ENCODE measurements around the gene DCLK2. TPM values are rescaled to one million over a fixed set of nuclear protein-coding genes. Genes with fewer than 3 reads are reported as not detected.

DCLK2 gene
- polyA plus RNA-seq, 1 donor from 2014 or later = 134 TPM

DNA sequence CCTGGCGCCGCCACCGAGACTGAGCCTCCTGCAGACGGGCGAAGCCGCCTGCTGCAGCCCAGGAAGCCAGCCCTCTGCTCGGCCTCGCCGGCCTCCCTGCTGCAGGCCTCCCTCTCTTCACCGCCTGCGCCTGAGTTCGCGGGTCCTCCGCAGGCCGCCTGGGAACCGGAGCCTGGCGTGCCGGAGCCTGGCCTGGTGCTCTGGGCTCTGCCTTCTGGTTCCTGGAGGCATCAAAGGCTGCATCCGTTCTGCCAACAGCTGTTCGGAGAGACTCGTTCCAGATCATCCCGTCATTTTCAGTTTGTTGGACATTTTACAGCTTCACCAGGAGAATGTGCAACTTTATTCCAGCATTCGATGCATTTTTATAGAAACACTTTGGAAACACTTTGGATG, 178.0 kb downstream of the DCLK2 start:
- Histone ChIP-seq H3F3A (ENCODE audit: insufficient read depth, low read length, poor library complexity, severe bottlenecking) (no peaks in the 10 kb centered on the region), H3K79me2 (replicated peaks; ENCODE audit: insufficient read depth, low read length) (no peaks in the 10 kb centered on the region), H4K20me1 (ENCODE audit: insufficient read depth) (no peaks in the 10 kb centered on the region), H3K27me3 (ENCODE audit: insufficient read depth, low read depth, low read length) (no peaks in the 10 kb centered on the region), H3K4me2 (ENCODE audit: low read length) (no peak overlapping the region), H3K36me3 (ENCODE audit: insufficient read depth, low read length) (peaks cover 50% of the 10 kb centered on the region), H2AFZ (ENCODE audit: low read depth, low read length) (no peak overlapping the region), H3K9ac (ENCODE audit: low read length) (no peak overlapping the region), H3K4me3 (ENCODE audit: low read length) (no peak overlapping the region), H3K9me2 (ENCODE audit: insufficient read depth, low read length) (no peaks in the 10 kb centered on the region), H3K27ac (ENCODE audit: low read length) (no peak overlapping the region), H3K9me3 (ENCODE audit: low read length) (no peaks in the 10 kb centered on the region)
- TF ChIP-seq EZH2 (IDR thresholded peaks at IDR 0.05; ENCODE audit: borderline replicate concordance, insufficient read depth, low read length, poor library complexity, severe bottlenecking) = no peak

GRCh38 chr4:150256841-150257730, 178.8 kb downstream of the DCLK2 start:
- H3K36me3 ChIP-seq (ENCODE audit: insufficient read depth, low read length) = peaks cover 49% of the 10 kb centered on the region
- H3K9me3 ChIP-seq (ENCODE audit: low read length) = no peaks in the 10 kb centered on the region
- H3K4me3 ChIP-seq (ENCODE audit: low read length) = no peak overlapping the region

DNA sequence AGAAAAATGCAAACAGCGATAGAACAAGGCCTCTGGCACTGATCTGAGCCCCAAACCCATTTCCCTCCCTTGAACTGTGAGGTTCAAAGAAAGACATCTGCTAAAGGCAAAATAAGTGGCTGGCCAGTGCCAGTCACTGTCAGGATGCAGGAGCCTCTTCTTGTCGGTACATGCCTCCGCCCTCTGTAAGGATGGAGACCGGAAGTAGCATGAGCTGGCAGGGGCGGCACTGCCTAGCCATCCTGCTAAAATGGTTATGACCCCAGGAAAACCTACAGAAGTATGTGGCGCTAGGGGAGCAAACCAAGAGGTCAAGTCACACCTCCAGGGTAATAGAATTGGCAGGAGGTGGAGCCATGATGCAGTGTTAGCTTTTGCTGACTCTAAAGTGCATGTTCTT, 180.3 kb downstream of the DCLK2 start:
- H3K27ac ChIP-seq (ENCODE audit: low read length) = no peak overlapping the region
- H4K20me1 ChIP-seq (ENCODE audit: insufficient read depth) = no peaks in the 10 kb centered on the region

More at GRCh38 chr4:150256841-150257730, 178.8 kb downstream of the DCLK2 start:
- no peak overlapping the region for H3K27ac ChIP-seq (ENCODE audit: low read length)
- no peaks in the 10 kb centered on the region for H3K27me3 ChIP-seq (ENCODE audit: insufficient read depth, low read depth, low read length)
- H4K20me1 ChIP-seq (ENCODE audit: insufficient read depth) = no peaks in the 10 kb centered on the region
- no peaks in the 10 kb centered on the region for H3K79me2 ChIP-seq (replicated peaks; ENCODE audit: insufficient read depth, low read length)
- TF ChIP-seq, protein P1, sequence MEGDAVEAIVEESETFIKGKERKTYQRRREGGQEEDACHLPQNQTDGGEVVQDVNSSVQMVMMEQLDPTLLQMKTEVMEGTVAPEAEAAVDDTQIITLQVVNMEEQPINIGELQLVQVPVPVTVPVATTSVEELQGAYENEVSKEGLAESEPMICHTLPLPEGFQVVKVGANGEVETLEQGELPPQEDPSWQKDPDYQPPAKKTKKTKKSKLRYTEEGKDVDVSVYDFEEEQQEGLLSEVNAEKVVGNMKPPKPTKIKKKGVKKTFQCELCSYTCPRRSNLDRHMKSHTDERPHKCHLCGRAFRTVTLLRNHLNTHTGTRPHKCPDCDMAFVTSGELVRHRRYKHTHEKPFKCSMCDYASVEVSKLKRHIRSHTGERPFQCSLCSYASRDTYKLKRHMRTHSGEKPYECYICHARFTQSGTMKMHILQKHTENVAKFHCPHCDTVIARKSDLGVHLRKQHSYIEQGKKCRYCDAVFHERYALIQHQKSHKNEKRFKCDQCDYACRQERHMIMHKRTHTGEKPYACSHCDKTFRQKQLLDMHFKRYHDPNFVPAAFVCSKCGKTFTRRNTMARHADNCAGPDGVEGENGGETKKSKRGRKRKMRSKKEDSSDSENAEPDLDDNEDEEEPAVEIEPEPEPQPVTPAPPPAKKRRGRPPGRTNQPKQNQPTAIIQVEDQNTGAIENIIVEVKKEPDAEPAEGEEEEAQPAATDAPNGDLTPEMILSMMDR (IDR thresholded peaks at IDR 0.05; ENCODE audit: poor library complexity, severe bottlenecking) = no peak
- TF ChIP-seq RAD21 (conservative IDR thresholded peaks at IDR 0.05) (no peak), MXI1 (conservative IDR thresholded peaks at IDR 0.05; ENCODE audit: poor library complexity, severe bottlenecking) (no peak)
- no peak overlapping the region for H3K4me2 ChIP-seq (ENCODE audit: low read length)
- H3K9ac ChIP-seq (ENCODE audit: low read length) = no peak overlapping the region
- no peaks in the 10 kb centered on the region for H3F3A ChIP-seq (ENCODE audit: insufficient read depth, low read length, poor library complexity, severe bottlenecking)
- no peak overlapping the region for H2AFZ ChIP-seq (ENCODE audit: low read depth, low read length)
- H3K9me2 ChIP-seq (ENCODE audit: insufficient read depth, low read length) = no peaks in the 10 kb centered on the region

DNA sequence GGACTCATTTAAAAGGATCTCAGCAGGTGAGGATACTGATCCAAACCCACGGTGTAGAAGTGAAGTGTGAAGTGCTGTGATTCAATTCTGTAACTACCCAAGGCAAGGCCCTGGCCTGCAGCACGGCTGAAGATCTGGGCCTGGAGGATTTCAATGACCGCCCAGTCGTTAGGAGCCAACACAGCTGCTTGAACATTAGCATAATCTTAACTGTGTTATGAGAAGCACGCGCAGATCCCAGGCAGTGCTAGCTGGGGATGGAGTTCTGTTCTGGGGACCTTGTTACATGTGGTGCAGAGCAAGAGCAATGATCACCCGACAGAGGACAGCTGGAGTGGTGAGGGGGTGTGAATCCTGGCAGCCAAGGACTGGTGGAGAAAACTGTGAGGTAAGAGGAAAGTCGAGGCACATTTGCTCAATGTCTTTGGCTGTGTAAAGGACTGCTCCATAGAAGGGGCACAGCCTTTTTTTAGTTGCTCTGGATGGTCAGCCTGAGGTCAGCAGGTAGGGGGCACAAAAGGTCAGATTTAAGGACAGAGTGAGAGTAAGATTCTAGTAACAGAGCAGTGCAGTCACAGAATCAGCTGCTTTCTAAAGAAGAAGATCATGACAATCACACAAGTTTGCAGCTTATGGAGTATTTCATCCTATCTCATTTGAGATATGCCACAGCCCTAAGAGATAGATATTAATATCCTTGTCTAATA, 181.8 kb downstream of the DCLK2 start:
- H4K20me1 ChIP-seq (ENCODE audit: insufficient read depth) = no peaks in the 10 kb centered on the region
- H2AFZ ChIP-seq (ENCODE audit: low read depth, low read length) = no peak overlapping the region
- no peaks in the 10 kb centered on the region for H3K79me2 ChIP-seq (replicated peaks; ENCODE audit: insufficient read depth, low read length)
- H3K27me3 ChIP-seq (ENCODE audit: insufficient read depth, low read depth, low read length) = no peaks in the 10 kb centered on the region
- H3K9ac ChIP-seq (ENCODE audit: low read length) = no peak overlapping the region
- no peaks in the 10 kb centered on the region for H3K9me3 ChIP-seq (ENCODE audit: low read length)
- H3K36me3 ChIP-seq (ENCODE audit: insufficient read depth, low read length) = peaks cover 24% of the 10 kb centered on the region
- no peak overlapping the region for H3K27ac ChIP-seq (ENCODE audit: low read length)
- no peak overlapping the region for H3K4me3 ChIP-seq (ENCODE audit: low read length)
- H3F3A ChIP-seq (ENCODE audit: insufficient read depth, low read length, poor library complexity, severe bottlenecking) = no peaks in the 10 kb centered on the region
- H3K4me2 ChIP-seq (ENCODE audit: low read length) = no peak overlapping the region
- H3K9me2 ChIP-seq (ENCODE audit: insufficient read depth, low read length) = no peaks in the 10 kb centered on the region
- TF ChIP-seq, protein P1 (IDR thresholded peaks at IDR 0.05; ENCODE audit: poor library complexity, severe bottlenecking) = no peak
- TF ChIP-seq EZH2 (IDR thresholded peaks at IDR 0.05; ENCODE audit: borderline replicate concordance, insufficient read depth, low read length, poor library complexity, severe bottlenecking) (no peak), REST (IDR thresholded peaks at IDR 0.05; ENCODE audit: borderline replicate concordance) (no peak), MXI1 (conservative IDR thresholded peaks at IDR 0.05; ENCODE audit: poor library complexity, severe bottlenecking) (no peak), RAD21 (conservative IDR thresholded peaks at IDR 0.05) (no peak), POLR2AphosphoS5 (IDR thresholded peaks at IDR 0.05) (no peak), EP300 (conservative IDR thresholded peaks at IDR 0.05; ENCODE audit: poor library complexity, severe bottlenecking) (no peak)

More for the DNA sequence above, 180.3 kb downstream of the DCLK2 start:
- Histone ChIP-seq H3K36me3 (ENCODE audit: insufficient read depth, low read length) (peaks cover 38% of the 10 kb centered on the region), H3K79me2 (replicated peaks; ENCODE audit: insufficient read depth, low read length) (no peaks in the 10 kb centered on the region), H2AFZ (ENCODE audit: low read depth, low read length) (no peak overlapping the region), H3K9ac (ENCODE audit: low read length) (no peak overlapping the region), H3K9me3 (ENCODE audit: low read length) (no peaks in the 10 kb centered on the region), H3K4me3 (ENCODE audit: low read length) (no peak overlapping the region), H3F3A (ENCODE audit: insufficient read depth, low read length, poor library complexity, severe bottlenecking) (no peaks in the 10 kb centered on the region), H3K4me2 (ENCODE audit: low read length) (no peak overlapping the region), H3K9me2 (ENCODE audit: insufficient read depth, low read length) (no peaks in the 10 kb centered on the region), H3K27me3 (ENCODE audit: insufficient read depth, low read depth, low read length) (no peaks in the 10 kb centered on the region)
- TF ChIP-seq POLR2AphosphoS5 (IDR thresholded peaks at IDR 0.05) = no peak
